Omental fat pad (tissue), 4 donors: ENCODE measurements around the gene CDCP1. TPM values are rescaled to one million over a fixed set of nuclear protein-coding genes. Genes with fewer than 3 reads are reported as not detected.
"Not testable (repeated sequence)": the region's sequence is repeated elsewhere in the genome, so short reads cannot be mapped to it uniquely, and the experiment has no call there.

Experiments used
- ATAC-seq: fragments of 150-250 bp; one replicate; pipeline ENCODE4 v1.9.1; 2016; ENCODE audit warnings: mild to moderate bottlenecking, moderate library complexity; ENCODE audit not compliant: low FRiP score
- DNase-seq: peaks from one replicate; pipeline ENCODE4 v3.0.0-alpha.2; 2019; ENCODE audit warnings: low spot score
- CTCF ChIP-seq, 3 donors: fragments of 450-650 bp; IDR thresholded peaks; one replicate each; pipeline ENCODE4 v1.5.1; 2016 to 2017; ENCODE audit warnings: antibody characterized with exemption in 3 of 3, mild to moderate bottlenecking in 3 of 3, moderate library complexity in 2 of 3
- total RNA-seq, 4 donors: library from RNA; depleted of rRNA; stranded (reverse); fragments of >200 nt; gene quantifications; one replicate each; pipeline ENCODE4 v1.1.0, GENCODE V29; 2016

Gene CDCP1
- total RNA-seq, 4 donors from 2014 or later, result 0.16 to 30.7 (median 8.2) TPM

- TF ChIP-seq CTCF (IDR thresholded peaks at IDR 0.05), result no peak
- no peak for ATAC-seq
These were observed 65.4 kb downstream of the CDCP1 start for GRCh38 chr3:45080824-45081223.

GRCh38 chr3:45079715-45080114 lies 66.5 kb downstream of the CDCP1 start:
- TF ChIP-seq CTCF (IDR thresholded peaks at IDR 0.05), result no peak
- ATAC-seq (no peak), DNase-seq (no peak)

More at GRCh38 chr3:45080824-45081223, 65.4 kb downstream of the CDCP1 start:
- no peak for DNase-seq

- DNase-seq (no peak), ATAC-seq (peak; percentile 29)
- no peak for TF ChIP-seq CTCF (IDR thresholded peaks at IDR 0.05)
These were observed 67.2 kb downstream of the CDCP1 start for GRCh38 chr3:45078910-45079522.

- not testable (repeated sequence) for ATAC-seq, DNase-seq
These were observed 67.9 kb downstream of the CDCP1 start for GRCh38 chr3:45078256-45078655.

- no peak for DNase-seq
- TF ChIP-seq CTCF (IDR thresholded peaks at IDR 0.05), result no peak
- no peak for ATAC-seq
These were observed 70.2 kb downstream of the CDCP1 start for GRCh38 chr3:45075821-45076625.

GRCh38 chr3:45071075-45071474 lies 75.1 kb downstream of the CDCP1 start:
- ATAC-seq (no peak), DNase-seq (no peak)
- TF ChIP-seq CTCF (IDR thresholded peaks at IDR 0.05), result no peak

- ATAC-seq (no peak), DNase-seq (no peak)
- TF ChIP-seq CTCF (IDR thresholded peaks at IDR 0.05), result no peak
These were observed 78.2 kb downstream of the CDCP1 start for GRCh38 chr3:45067941-45068340.
